Measurements from ENCODE around the gene IL17B.

GRCh38 chr5:149357370-149358293 lies 21.5 kb downstream of the IL17B start, which contains the start of gene PCYOX1L:
- peak; percentile 81 for TF ChIP-seq POLR2AphosphoS5 (IDR thresholded peaks at IDR 0.05; ENCODE audit: insufficient read depth, low read depth, low read length)
- no peak for TF ChIP-seq CTCF (IDR thresholded peaks at IDR 0.05; ENCODE audit: extremely low read depth in 1 of 2, insufficient read depth in 1 of 2, low read depth in 1 of 2, low read length in 2 of 2)
- TF ChIP-seq POLR2A (IDR thresholded peaks at IDR 0.05; ENCODE audit: low read depth, low read length), result peak; percentile 69
- TF ChIP-seq MYC (IDR thresholded peaks at IDR 0.05; ENCODE audit: low read depth, low read length), result no peak
- TF ChIP-seq EZH2 (IDR thresholded peaks at IDR 0.05; ENCODE audit: borderline replicate concordance, low read depth, low read length, severe bottlenecking), result no peak
- no peak for TF ChIP-seq JUN (IDR thresholded peaks at IDR 0.05; ENCODE audit: borderline replicate concordance, insufficient read depth, insufficient read length, low read depth)

Measured in endothelial cell of umbilical vein (primary cell).